PFSK-1 (cell line): Measurements from ENCODE around the gene TBXAS1.

ENCODE experiments used
- FOXP2 ChIP-seq: optimal IDR thresholded peaks from 2 replicates; pipeline ENCODE3; 2011; ENCODE audit warnings: borderline replicate concordance, control low read depth, inconsistent platforms; ENCODE audit not compliant: insufficient read depth; ENCODE audit errors: extremely low read length, extremely low read depth
- POLR2AphosphoS5 ChIP-seq: IDR thresholded peaks from 2 replicates; pipeline ENCODE4 v1.6.1; 2012; ENCODE audit warnings: low read depth, mild to moderate bottlenecking, control low read depth, low read length, moderate library complexity
- REST ChIP-seq, 2 experiments: IDR thresholded peaks; 2 replicates each; pipeline versions ENCODE4 v1.6.1 to v1.8.0; 2011 to 2012; ENCODE audit warnings: low read depth in 2 of 2, low read length in 2 of 2, control low read depth in 1 of 2, inconsistent platforms in 1 of 2, mild to moderate bottlenecking in 1 of 2, moderate library complexity in 1 of 2; ENCODE audit not compliant: insufficient read depth in 1 of 2
- SIN3A ChIP-seq: IDR thresholded peaks from 2 replicates; pipeline ENCODE4 v1.6.1; 2012; ENCODE audit warnings: mild to moderate bottlenecking, low read length, moderate library complexity, borderline replicate concordance; ENCODE audit not compliant: insufficient read depth
- TAF1 ChIP-seq: IDR thresholded peaks from 2 replicates; pipeline ENCODE4 v1.6.1; 2012; ENCODE audit warnings: low read length, control low read depth, borderline replicate concordance; ENCODE audit not compliant: insufficient read depth

The TBXAS1 gene

GRCh38 chr7:139959285-139959628, 130.2 kb downstream of the TBXAS1 start:
- TF ChIP-seq POLR2AphosphoS5 (no peak), SIN3A (no peak), TAF1 (no peak), FOXP2 (no peak), REST (IDR thresholded peaks at IDR 0.05; ENCODE audit: insufficient read depth in 1 of 2, low read depth in 2 of 2, low read length in 2 of 2) (no peak)

- TF ChIP-seq TAF1: no peak
These were observed 130.7 kb downstream of the TBXAS1 start for GRCh38 chr7:139959718-139960117.

GRCh38 chr7:139960157-139960556, 131.1 kb downstream of the TBXAS1 start:
- no peak for TF ChIP-seq TAF1
- TF ChIP-seq REST (IDR thresholded peaks at IDR 0.05; ENCODE audit: insufficient read depth in 1 of 2, low read depth in 2 of 2, low read length in 2 of 2): no peak
- no peak for TF ChIP-seq SIN3A
- TF ChIP-seq FOXP2: no peak
- no peak for TF ChIP-seq POLR2AphosphoS5

- no peak for TF ChIP-seq REST (IDR thresholded peaks at IDR 0.05; ENCODE audit: insufficient read depth in 1 of 2, low read depth in 2 of 2, low read length in 2 of 2)
- no peak for TF ChIP-seq POLR2AphosphoS5
- no peak for TF ChIP-seq SIN3A
- no peak for TF ChIP-seq TAF1
- TF ChIP-seq FOXP2: no peak
These were observed 137.0 kb downstream of the TBXAS1 start for GRCh38 chr7:139965942-139966628.

GRCh38 chr7:139966949-139967348, 137.9 kb downstream of the TBXAS1 start:
- no peak for TF ChIP-seq TAF1
- TF ChIP-seq SIN3A: no peak
- no peak for TF ChIP-seq POLR2AphosphoS5
- TF ChIP-seq FOXP2: no peak
- no peak for TF ChIP-seq REST (IDR thresholded peaks at IDR 0.05; ENCODE audit: insufficient read depth in 1 of 2, low read depth in 2 of 2, low read length in 2 of 2)
